ENCODE results near the gene PLEKHN1.

The PLEKHN1 gene

DNA sequence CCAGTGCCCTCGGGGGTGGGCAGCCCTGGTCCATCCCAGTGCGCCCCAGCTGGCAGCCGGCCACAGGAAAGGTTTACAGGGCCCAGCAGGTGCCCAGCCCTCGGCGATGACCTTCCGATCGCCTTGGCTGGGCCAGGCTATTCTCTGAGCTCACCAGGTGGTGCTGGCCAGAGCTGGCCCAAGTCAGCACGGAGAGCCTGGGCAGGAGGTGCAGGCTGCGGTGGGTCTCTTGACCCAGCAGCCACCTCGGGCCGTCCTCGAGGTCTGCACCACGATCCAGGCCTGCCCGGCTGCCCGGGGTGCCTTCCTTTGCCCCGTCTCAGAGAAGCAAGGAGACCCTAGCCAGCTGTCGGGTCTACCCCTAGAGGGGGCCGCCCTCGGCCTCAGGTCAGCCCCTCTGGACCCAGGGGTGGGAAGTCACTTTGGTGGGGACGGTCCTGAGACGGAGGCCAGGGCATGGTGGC, 15.2 kb downstream of the PLEKHN1 start:
- Histone ChIP-seq H2AK5ac (ENCODE audit: low read length, severe bottlenecking) (no peak overlapping the region), H3K23ac (ENCODE audit: low read length in 2 of 2) (no peak overlapping the region), H2BK12ac (ENCODE audit: low read length in 2 of 2) (no peak overlapping the region), H4K8ac (ENCODE audit: low read length) (no peak overlapping the region), H3K9ac (ENCODE audit: low read length) (no peak overlapping the region), H3K36me3 (ENCODE audit: control insufficient read depth in 1 of 2, insufficient read depth in 2 of 2, low read depth in 1 of 2, low read length in 2 of 2) (no peaks in the 10 kb centered on the region), H2BK120ac (ENCODE audit: low read depth, low read length) (no peak overlapping the region), H2BK15ac (ENCODE audit: low read depth, poor library complexity, severe bottlenecking) (no peak overlapping the region), H3K4ac (ENCODE audit: low read depth in 1 of 2, low read length in 2 of 2) (no peak overlapping the region), H3K4me1 (ENCODE audit: control insufficient read depth, insufficient read depth, low read depth, low read length) (peaks cover 9% of the 10 kb centered on the region), H3K79me1 (replicated peaks; ENCODE audit: low read length, poor library complexity, severe bottlenecking) (no peaks in the 10 kb centered on the region), H3K4me2 (ENCODE audit: low read length, poor library complexity, severe bottlenecking) (no peak overlapping the region), H3K4me3 (ENCODE audit: insufficient read depth in 1 of 2, low read depth in 1 of 2, low read length in 2 of 2) (no peak overlapping the region), H2BK5ac (ENCODE audit: low read depth, low read length, poor library complexity, severe bottlenecking) (no peak overlapping the region), H3K14ac (ENCODE audit: low read length in 2 of 2) (no peak overlapping the region), H3K27me3 (ENCODE audit: control insufficient read depth in 1 of 2, insufficient read depth in 1 of 2, low read length in 2 of 2) (peaks cover 22 to 69% of the 10 kb centered on the region in 2 experiments), H4K91ac (ENCODE audit: low read length) (no peak overlapping the region), H2AFZ (ENCODE audit: low read depth, low read length) (no peak overlapping the region), H3K18ac (ENCODE audit: low read depth in 1 of 2, low read length in 2 of 2) (no peak overlapping the region), H3K27ac (ENCODE audit: low read length, poor library complexity, severe bottlenecking) (no peak overlapping the region), H3K9me3 (ENCODE audit: control insufficient read depth, low read length) (no peaks in the 10 kb centered on the region)
- 77% methylated on average over 21 of the region's 21 CpGs for WGBS
- no peak for DNase-seq

DNA sequence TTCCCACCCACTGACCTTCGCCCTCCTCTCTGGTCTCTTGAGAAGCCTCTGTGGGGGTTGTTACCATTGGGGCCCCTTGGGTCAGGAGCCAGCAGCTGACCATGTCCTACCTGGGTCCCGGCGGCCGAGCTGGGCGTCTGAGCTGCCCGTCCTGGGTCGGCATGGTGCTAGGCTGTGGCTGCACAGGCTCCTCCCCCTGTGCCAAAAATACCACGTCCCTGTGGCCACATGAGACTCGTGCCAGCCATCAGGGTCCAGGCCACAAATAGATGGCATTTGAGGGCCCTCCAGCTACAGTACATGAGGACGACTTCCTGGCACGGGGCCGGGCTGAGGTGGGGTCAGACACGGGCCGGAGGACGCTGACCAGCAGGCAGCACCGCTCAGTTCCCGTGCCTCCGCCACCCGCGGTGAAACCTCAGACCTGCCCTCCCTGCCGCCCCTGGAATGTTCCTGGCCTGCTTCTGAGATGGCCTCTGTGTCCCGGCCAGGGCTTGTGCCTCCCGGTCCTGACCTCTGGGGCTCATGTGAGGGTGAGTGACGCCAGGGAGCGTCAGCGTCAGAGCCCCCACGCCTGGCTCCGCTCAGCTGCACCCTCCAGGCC, 15.8 kb downstream of the PLEKHN1 start, which contains the start of gene PERM1:
Gene PERM1 (minus strand): TSS at position 139 of the 604 bp plus-strand sequence. CDS start 1,064 bp downstream, outside the sequence.
- Histone ChIP-seq H3K4me1 (ENCODE audit: control insufficient read depth, insufficient read depth, low read depth, low read length) (peaks cover 9% of the 10 kb centered on the region), H3K27ac (ENCODE audit: low read length, poor library complexity, severe bottlenecking) (no peak within 1 kb of the TSS), H3K18ac (ENCODE audit: low read depth in 1 of 2, low read length in 2 of 2) (no peak within 1 kb of the TSS), H3K14ac (ENCODE audit: low read length in 2 of 2) (peak within 1 kb of the TSS in 1 of 2 experiments; percentile 46), H3K27me3 (ENCODE audit: control insufficient read depth in 1 of 2, insufficient read depth in 1 of 2, low read length in 2 of 2) (peaks cover 22 to 69% of the 10 kb centered on the region in 2 experiments), H3K4me2 (ENCODE audit: low read length, poor library complexity, severe bottlenecking) (no peak within 1 kb of the TSS), H3K4me3 (ENCODE audit: insufficient read depth in 1 of 2, low read depth in 1 of 2, low read length in 2 of 2) (no peak within 1 kb of the TSS), H2BK15ac (ENCODE audit: low read depth, poor library complexity, severe bottlenecking) (no peak within 1 kb of the TSS), H2BK5ac (ENCODE audit: low read depth, low read length, poor library complexity, severe bottlenecking) (no peak within 1 kb of the TSS), H3K36me3 (ENCODE audit: control insufficient read depth in 1 of 2, insufficient read depth in 2 of 2, low read depth in 1 of 2, low read length in 2 of 2) (no peaks in the 10 kb centered on the region), H3K9ac (ENCODE audit: low read length) (no peak within 1 kb of the TSS), H2BK120ac (ENCODE audit: low read depth, low read length) (no peak within 1 kb of the TSS), H3K23ac (ENCODE audit: low read length in 2 of 2) (no peak within 1 kb of the TSS), H2BK12ac (ENCODE audit: low read length in 2 of 2) (no peak within 1 kb of the TSS), H3K4ac (ENCODE audit: low read depth in 1 of 2, low read length in 2 of 2) (no peak within 1 kb of the TSS), H3K79me1 (replicated peaks; ENCODE audit: low read length, poor library complexity, severe bottlenecking) (no peaks in the 10 kb centered on the region), H4K91ac (ENCODE audit: low read length) (no peak within 1 kb of the TSS), H4K8ac (ENCODE audit: low read length) (no peak within 1 kb of the TSS), H2AK5ac (ENCODE audit: low read length, severe bottlenecking) (no peak within 1 kb of the TSS), H2AFZ (ENCODE audit: low read depth, low read length) (no peak within 1 kb of the TSS), H3K9me3 (ENCODE audit: control insufficient read depth, low read length) (no peaks in the 10 kb centered on the region)
- no peak for DNase-seq
- 89% methylated on average over 28 of the region's 28 CpGs for WGBS

DNA sequence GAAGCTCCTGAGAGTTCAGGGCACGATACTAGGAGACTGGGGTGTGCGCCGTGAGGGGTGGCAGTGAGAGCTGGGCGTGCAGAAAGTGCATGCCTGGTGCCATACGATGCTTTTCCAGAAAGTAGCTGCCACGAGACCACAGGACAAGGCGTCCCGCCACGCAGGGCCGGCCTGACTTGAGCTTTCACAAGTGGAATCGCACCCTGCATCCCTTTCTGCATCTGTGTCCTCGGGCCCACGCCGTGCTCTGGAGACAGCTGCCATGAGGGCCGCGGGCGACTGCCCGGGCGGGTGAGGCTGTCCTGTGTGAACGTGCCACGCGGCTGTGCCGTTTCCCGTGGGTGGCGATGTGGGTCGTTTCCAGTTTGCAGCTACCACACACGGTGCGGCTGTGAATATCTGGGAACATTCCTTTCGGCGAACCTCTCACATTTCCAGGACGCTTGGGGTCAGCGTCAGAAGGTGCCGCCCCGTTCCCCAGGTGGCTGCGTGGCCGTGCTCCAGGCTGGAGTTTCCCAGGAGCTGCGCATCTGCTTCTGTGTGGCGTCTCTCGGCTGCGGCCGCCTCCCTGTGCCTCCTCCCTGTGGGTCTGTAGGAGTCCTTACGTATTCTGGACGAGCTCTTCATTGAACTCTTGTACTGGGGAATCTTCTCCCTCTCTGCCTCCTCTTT, 16.6 kb downstream of the PLEKHN1 start:
- Histone ChIP-seq H3K27ac (ENCODE audit: low read length, poor library complexity, severe bottlenecking) (no peak overlapping the region), H2BK120ac (ENCODE audit: low read depth, low read length) (no peak overlapping the region), H3K9ac (ENCODE audit: low read length) (no peak overlapping the region), H2AFZ (ENCODE audit: low read depth, low read length) (no peak overlapping the region), H3K4me2 (ENCODE audit: low read length, poor library complexity, severe bottlenecking) (no peak overlapping the region), H2AK5ac (ENCODE audit: low read length, severe bottlenecking) (no peak overlapping the region), H3K27me3 (ENCODE audit: control insufficient read depth in 1 of 2, insufficient read depth in 1 of 2, low read length in 2 of 2) (peaks cover 22 to 69% of the 10 kb centered on the region in 2 experiments), H3K79me1 (replicated peaks; ENCODE audit: low read length, poor library complexity, severe bottlenecking) (no peaks in the 10 kb centered on the region), H3K23ac (ENCODE audit: low read length in 2 of 2) (no peak overlapping the region), H3K36me3 (ENCODE audit: control insufficient read depth in 1 of 2, insufficient read depth in 2 of 2, low read depth in 1 of 2, low read length in 2 of 2) (no peaks in the 10 kb centered on the region), H4K91ac (ENCODE audit: low read length) (no peak overlapping the region), H3K9me3 (ENCODE audit: control insufficient read depth, low read length) (no peaks in the 10 kb centered on the region), H3K4ac (ENCODE audit: low read depth in 1 of 2, low read length in 2 of 2) (no peak overlapping the region), H3K14ac (ENCODE audit: low read length in 2 of 2) (no peak overlapping the region), H2BK12ac (ENCODE audit: low read length in 2 of 2) (no peak overlapping the region), H4K8ac (ENCODE audit: low read length) (no peak overlapping the region), H3K4me1 (ENCODE audit: control insufficient read depth, insufficient read depth, low read depth, low read length) (peaks cover 9% of the 10 kb centered on the region), H3K18ac (ENCODE audit: low read depth in 1 of 2, low read length in 2 of 2) (no peak overlapping the region), H2BK15ac (ENCODE audit: low read depth, poor library complexity, severe bottlenecking) (no peak overlapping the region), H3K4me3 (ENCODE audit: insufficient read depth in 1 of 2, low read depth in 1 of 2, low read length in 2 of 2) (no peak overlapping the region), H2BK5ac (ENCODE audit: low read depth, low read length, poor library complexity, severe bottlenecking) (no peak overlapping the region)
- 86% methylated on average over 43 of the region's 43 CpGs for WGBS
- DNase-seq = no peak

DNA sequence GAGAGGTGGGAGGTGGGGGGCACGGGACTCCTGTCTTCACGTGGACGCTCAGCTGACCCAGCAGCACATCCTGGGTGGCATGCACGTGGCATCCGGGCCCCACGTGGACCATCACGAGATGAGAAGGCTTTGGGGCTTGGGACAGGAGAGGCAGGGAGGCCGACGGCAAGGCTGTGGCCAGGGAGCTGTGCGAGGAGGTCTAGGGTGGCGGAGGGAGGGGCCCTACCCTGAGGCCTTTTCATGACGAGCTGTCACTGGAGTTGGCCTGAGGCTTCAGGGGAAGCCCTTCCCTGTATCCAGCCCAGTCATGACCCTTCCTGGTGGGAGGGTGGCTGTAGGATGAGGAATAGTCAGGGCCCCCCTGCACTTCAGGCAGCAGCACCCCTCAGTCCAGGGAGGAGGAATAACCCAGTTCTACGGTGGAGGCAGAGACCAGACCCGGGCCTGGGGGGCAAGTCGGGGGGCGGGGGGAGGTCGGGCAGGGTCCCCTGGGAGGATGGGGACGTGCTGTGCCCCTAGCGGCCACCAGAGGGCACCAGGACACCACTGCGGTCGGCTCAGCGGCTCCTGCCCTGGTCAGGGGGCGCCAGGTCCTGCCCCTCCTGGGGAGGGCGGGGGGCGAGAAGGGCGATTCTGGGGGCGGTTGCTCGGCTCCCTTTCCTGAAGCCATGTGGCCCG, 17.7 kb downstream of the PLEKHN1 start:
- H3K79me1 ChIP-seq (replicated peaks; ENCODE audit: low read length, poor library complexity, severe bottlenecking) = no peaks in the 10 kb centered on the region
- 18% methylated on average over 29 of the region's 29 CpGs for WGBS
- H2BK15ac ChIP-seq (ENCODE audit: low read depth, poor library complexity, severe bottlenecking) = no peak overlapping the region
- peak overlapping the region; percentile 57 for H3K4me2 ChIP-seq (ENCODE audit: low read length, poor library complexity, severe bottlenecking)
- H3K14ac ChIP-seq (ENCODE audit: low read length in 2 of 2) = no peak overlapping the region
- no peaks in the 10 kb centered on the region for H3K36me3 ChIP-seq (ENCODE audit: control insufficient read depth in 1 of 2, insufficient read depth in 2 of 2, low read depth in 1 of 2, low read length in 2 of 2)
- peaks cover 22 to 74% of the 10 kb centered on the region in 2 experiments for H3K27me3 ChIP-seq (ENCODE audit: control insufficient read depth in 1 of 2, insufficient read depth in 1 of 2, low read length in 2 of 2)
- H2AK5ac ChIP-seq (ENCODE audit: low read length, severe bottlenecking) = no peak overlapping the region
- no peak overlapping the region for H3K9ac ChIP-seq (ENCODE audit: low read length)
- H3K23ac ChIP-seq (ENCODE audit: low read length in 2 of 2) = no peak overlapping the region
- no peak overlapping the region for H4K91ac ChIP-seq (ENCODE audit: low read length)
- no peak overlapping the region for H2BK5ac ChIP-seq (ENCODE audit: low read depth, low read length, poor library complexity, severe bottlenecking)
- H4K8ac ChIP-seq (ENCODE audit: low read length) = peak overlapping the region; percentile 67
- H3K9me3 ChIP-seq (ENCODE audit: control insufficient read depth, low read length) = no peaks in the 10 kb centered on the region
- no peak overlapping the region for H3K4me3 ChIP-seq (ENCODE audit: insufficient read depth in 1 of 2, low read depth in 1 of 2, low read length in 2 of 2)
- H3K27ac ChIP-seq (ENCODE audit: low read length, poor library complexity, severe bottlenecking) = no peak overlapping the region
- H2BK120ac ChIP-seq (ENCODE audit: low read depth, low read length) = no peak overlapping the region
- H2AFZ ChIP-seq (ENCODE audit: low read depth, low read length) = no peak overlapping the region
- H3K18ac ChIP-seq (ENCODE audit: low read depth in 1 of 2, low read length in 2 of 2) = no peak overlapping the region
- peak; percentile 42 for DNase-seq
- H3K4me1 ChIP-seq (ENCODE audit: control insufficient read depth, insufficient read depth, low read depth, low read length) = peaks cover 9% of the 10 kb centered on the region
- H3K4ac ChIP-seq (ENCODE audit: low read depth in 1 of 2, low read length in 2 of 2) = no peak overlapping the region
- H2BK12ac ChIP-seq (ENCODE audit: low read length in 2 of 2) = no peak overlapping the region
